A549 (cell line): ENCODE results near the gene FUT8. TPM values are rescaled to one million over a fixed set of nuclear protein-coding genes. Genes with fewer than 3 reads are reported as not detected.

Experiments used
- ATAC-seq, 2 experiments: fragments of 200-7000 bp in 1 of 2; fragments of >200 bp in 1 of 2; cut with Nextera tagmentation in 1 of 2; cut with Tn5 transposase in 1 of 2; 3 replicates each; pipeline versions ENCODE4 v1.8.0 to v1.9.1; 2018 to 2020; ENCODE audit warnings: mild to moderate bottlenecking in 1 of 2, moderate library complexity in 1 of 2
- CTCF ChIA-PET: fragments of 300-600 bp; sonication (Branson Sonifier 250); formaldehyde crosslinking; extraction: SDS; loops from one replicate; lab custom pipeline; 2021; ENCODE audit warnings: antibody characterized with exemption, inconsistent platforms; lab: Yijun Ruan, JAX
- POLR2A ChIA-PET: fragments of 350-600 bp; formaldehyde crosslinking; extraction: SDS; loops from one replicate; lab custom pipeline; 2021; ENCODE audit warnings: antibody characterized with exemption, inconsistent platforms; lab: Yijun Ruan, JAX
- DNase-seq, 2 experiments: peaks; one replicate each; pipeline versions ENCODE4 v3.0.0 to v3.0.0-alpha.2; 2011 to 2016; ENCODE audit warnings: low read depth in 1 of 2, low spot score in 1 of 2
- FAIRE-seq: peaks from 2 replicates; lab custom pipeline; 2011; peaks lifted over from hg19 to GRCh38; lab: Jason Lieb, UNC
- H3K27ac ChIP-seq, 2 experiments: fragments of >200 bp; sonication (Bioruptor Twin); formaldehyde crosslinking; 3 replicates each; pipeline ENCODE4 v1.5.1; 2016 to 2017
- H3K4me1 ChIP-seq: fragments of >200 bp; sonication (Bioruptor Twin); formaldehyde crosslinking; 3 replicates; pipeline ENCODE4 v1.6.1; 2016
- H3K4me2 ChIP-seq: fragments of >200 bp; sonication (Bioruptor Twin); formaldehyde crosslinking; 3 replicates; pipeline ENCODE4 v1.6.1; 2016
- H3K4me3 ChIP-seq: fragments of >200 bp; sonication (Bioruptor Twin); formaldehyde crosslinking; 3 replicates; pipeline ENCODE4 v1.5.1; 2016
- H3K9me3 ChIP-seq: fragments of >200 bp; sonication (Bioruptor Twin); formaldehyde crosslinking; 3 replicates; pipeline ENCODE4 v1.6.1; 2016
- ATOH8 ChIP-seq: fragments of 250-450 bp; sonication (Bioruptor Pico); IDR thresholded peaks from 2 replicates; pipeline ENCODE4 v1.5.0; 2020; ENCODE audit warnings: low read depth, mild to moderate bottlenecking, moderate library complexity
- BHLHE40 ChIP-seq: IDR thresholded peaks from 2 replicates; pipeline ENCODE4 v1.6.1; 2012; ENCODE audit warnings: low read depth, low read length, inconsistent platforms
- CBX8 ChIP-seq: fragments of 200-600 bp; sonication (generic); IDR thresholded peaks from 2 replicates; pipeline ENCODE4 v1.6.1; 2016
- CEBPB ChIP-seq, 2 experiments: fragments of >200 bp in 1 of 2; sonication (Bioruptor Twin) in 1 of 2; formaldehyde crosslinking in 1 of 2; IDR thresholded peaks; 2 replicates each; pipeline ENCODE4 v1.6.1; 2012 to 2016
- CTCF ChIP-seq: fragments of >200 bp; sonication (Bioruptor Twin); formaldehyde crosslinking; IDR thresholded peaks from 3 replicates; pipeline ENCODE4 v1.5.1; 2016
- E2F6 ChIP-seq: IDR thresholded peaks from 2 replicates; pipeline ENCODE4 v1.6.1; 2012; ENCODE audit warnings: low read depth, borderline replicate concordance
- EHMT2 ChIP-seq: fragments of 200-600 bp; sonication (generic); IDR thresholded peaks from 2 replicates; pipeline ENCODE4 v1.6.1; 2016; ENCODE audit warnings: antibody characterized with exemption, low read depth, mild to moderate bottlenecking, moderate library complexity
- ELK1 ChIP-seq: fragments of 150-350 bp; IDR thresholded peaks from 2 replicates; pipeline ENCODE4 v1.6.1; 2014; ENCODE audit warnings: low read depth, mild to moderate bottlenecking, low read length
- HMGXB4 ChIP-seq: fragments of 250-450 bp; sonication (Bioruptor Pico); IDR thresholded peaks from 2 replicates; pipeline ENCODE4 v1.5.0; 2021; ENCODE audit warnings: mild to moderate bottlenecking, moderate library complexity, borderline replicate concordance
- HOXA7 ChIP-seq: fragments of 250-450 bp; sonication (Bioruptor Pico); IDR thresholded peaks from 2 replicates; pipeline ENCODE4 v1.5.0; 2020; ENCODE audit warnings: mild to moderate bottlenecking, moderate library complexity
- HOXB5 ChIP-seq: fragments of 250-450 bp; sonication (Bioruptor Pico); IDR thresholded peaks from 2 replicates; pipeline ENCODE4 v1.5.0; 2020; ENCODE audit warnings: mild to moderate bottlenecking, moderate library complexity
- MAFK ChIP-seq: fragments of 450-650 bp; IDR thresholded peaks from 2 replicates; pipeline ENCODE4 v1.6.1; 2014; ENCODE audit not compliant: partially characterized antibody
- MAX ChIP-seq: IDR thresholded peaks from 2 replicates; pipeline ENCODE4 v1.6.1; 2012
- MYC ChIP-seq: IDR thresholded peaks from 2 replicates; pipeline ENCODE4 v1.6.1; 2012; ENCODE audit warnings: mild to moderate bottlenecking, inconsistent platforms, low read length, improper control_type of control experiment, borderline replicate concordance
- NFE2L2 ChIP-seq: fragments of 150-350 bp; conservative IDR thresholded peaks from 2 replicates; pipeline ENCODE4 v1.6.1; 2014; ENCODE audit warnings: low read length
- PHF8 ChIP-seq: fragments of 200-600 bp; sonication (generic); IDR thresholded peaks from 2 replicates; pipeline ENCODE4 v1.6.1; 2016; ENCODE audit warnings: low read depth, mild to moderate bottlenecking, antibody characterized with exemption, moderate library complexity, borderline replicate concordance
- RCOR1 ChIP-seq: fragments of 150-350 bp; IDR thresholded peaks from 2 replicates; pipeline ENCODE4 v1.6.1; 2014; ENCODE audit warnings: antibody characterized with exemption, low read length, low read depth
- RFX5 ChIP-seq: fragments of 450-650 bp; IDR thresholded peaks from 2 replicates; pipeline ENCODE4 v1.7.1; 2014; ENCODE audit warnings: antibody characterized with exemption, mild to moderate bottlenecking, moderate library complexity
- SMC3 ChIP-seq: fragments of >200 bp; sonication (Bioruptor Twin); formaldehyde crosslinking; IDR thresholded peaks from 3 replicates; pipeline ENCODE4 v1.6.1; 2018; ENCODE audit warnings: inconsistent platforms
- TFCP2L1 ChIP-seq: fragments of 250-450 bp; sonication (Bioruptor Pico); IDR thresholded peaks from 2 replicates; pipeline ENCODE4 v1.5.0; 2021; ENCODE audit warnings: mild to moderate bottlenecking
- TP53 ChIP-seq: fragments of 250-450 bp; sonication (Bioruptor Pico); IDR thresholded peaks from 2 replicates; pipeline ENCODE4 v1.5.0; 2021; ENCODE audit warnings: mild to moderate bottlenecking, moderate library complexity
- USF2 ChIP-seq: fragments of 450-650 bp; IDR thresholded peaks from 2 replicates; pipeline ENCODE4 v1.6.1; 2014; ENCODE audit warnings: antibody characterized with exemption
- ZC3H11A ChIP-seq: fragments of 450-650 bp; IDR thresholded peaks from 2 replicates; pipeline ENCODE4 v1.6.1; 2014; ENCODE audit warnings: antibody characterized with exemption, mild to moderate bottlenecking
- ZNF302 ChIP-seq: fragments of 250-450 bp; sonication (Bioruptor Pico); IDR thresholded peaks from 2 replicates; pipeline ENCODE4 v1.9.0; 2021; ENCODE audit warnings: inconsistent platforms, mild to moderate bottlenecking, moderate library complexity
- ZSCAN20 ChIP-seq: fragments of 250-450 bp; sonication (Bioruptor Pico); IDR thresholded peaks from 2 replicates; pipeline ENCODE4 v1.8.0; 2022; ENCODE audit warnings: mild to moderate bottlenecking, moderate library complexity
- WGBS: methylation state at CpG from one replicate; pipeline ENCODE4 v1.1.6; 2017; ENCODE audit errors: missing lambda C conversion rate; 5-methylcytosine and 5-hydroxymethylcytosine counted together
- polyA plus RNA-seq, 4 experiments: library from polyadenylated mRNA; depleted of rRNA in 3 of 4; stranded (reverse); fragments of >200 nt; fragmentation: RNase III in 1 of 4; extraction: RNeasy Plus Mini Kit Qiagen cat#74134 plus additional on column Dnase treatment in 1 of 4; gene quantifications; 2 replicates in 3 of 4; 3 replicates in 1 of 4; pipeline ENCODE4 v1.2.3, GENCODE V29; 2011 to 2017

The FUT8 gene
- polyA plus RNA-seq, 2 of the 4 experiments (the other 2 are of a cell fraction), result 20.3 to 22.9 TPM

GRCh38 chr14:65461730-65462129 lies 49.2 kb downstream of the FUT8 start:
- WGBS, result 91% methylated on average over 2 of the region's 2 CpGs
- H3K4me1 ChIP-seq, result no peaks in the 10 kb centered on the region
- FAIRE-seq, result no peak
- DNase-seq, result no peak
- no peak for ATAC-seq
- no peaks in the 10 kb centered on the region for H3K9me3 ChIP-seq
- no peak for TF ChIP-seq RFX5
- no peak for TF ChIP-seq ZC3H11A
- TF ChIP-seq TP53 (CRISPR knock-in tag), result no peak
- no peak overlapping the region for H3K4me3 ChIP-seq
- H3K27ac ChIP-seq, result no peak overlapping the region
- ChIA-PET CTCF (interaction anchor here (1.8 kb wide), 1 partner anchor 24 kb away, joined by 4 read pairs; no protein-coding TSS in a partner anchor), POLR2A (no interaction called here)
- H3K4me2 ChIP-seq, result no peak overlapping the region

- no peak overlapping the region for H3K27ac ChIP-seq
- FAIRE-seq (no peak), ATAC-seq (no peak), DNase-seq (no peak)
- no peak for TF ChIP-seq RFX5
- TF ChIP-seq MYC, result no peak
- no peak for TF ChIP-seq HOXA7 (CRISPR knock-in tag)
- TF ChIP-seq NFE2L2, result no peak
- TF ChIP-seq HMGXB4 (CRISPR knock-in tag), result no peak
- no peak for TF ChIP-seq E2F6
- TF ChIP-seq SMC3, result no peak
- no peak for TF ChIP-seq CEBPB (IDR thresholded peaks at IDR 0.05)
- TF ChIP-seq HOXB5 (CRISPR knock-in tag), result no peak
- TF ChIP-seq ZSCAN20 (CRISPR knock-in tag), result no peak
- TF ChIP-seq RCOR1, result no peak
- TF ChIP-seq TFCP2L1 (CRISPR knock-in tag), result no peak
- no peaks in the 10 kb centered on the region for H3K9me3 ChIP-seq
- ChIA-PET CTCF (no interaction called here), POLR2A (no interaction called here)
- no peak overlapping the region for H3K4me3 ChIP-seq
- no peak overlapping the region for H3K4me2 ChIP-seq
- WGBS, result 57% methylated on average over 3 of the region's 3 CpGs
- no peaks in the 10 kb centered on the region for H3K4me1 ChIP-seq
Measured at GRCh38 chr14:65462411-65462810, 49.9 kb downstream of the FUT8 start.

- WGBS, result 84% methylated on average over 1 of the region's 1 CpG
- Histone ChIP-seq H3K4me2 (no peak overlapping the region), H3K9me3 (no peaks in the 10 kb centered on the region), H3K4me3 (no peak overlapping the region), H3K27ac (no peak overlapping the region), H3K4me1 (no peaks in the 10 kb centered on the region)
- FAIRE-seq, result no peak
- DNase-seq, result no peak
- ChIA-PET POLR2A (no interaction called here), CTCF (no interaction called here)
- no peak for ATAC-seq
- TF ChIP-seq CBX8, result no peak
- no peak for TF ChIP-seq ELK1
- TF ChIP-seq ZC3H11A, result no peak
- no peak for TF ChIP-seq EHMT2
- no peak for TF ChIP-seq USF2
- TF ChIP-seq ZSCAN20 (CRISPR knock-in tag), result no peak
- no peak for TF ChIP-seq MAFK
- TF ChIP-seq NFE2L2, result no peak
- TF ChIP-seq MAX, result no peak
- no peak for TF ChIP-seq ZNF302 (CRISPR knock-in tag)
- TF ChIP-seq PHF8, result no peak
- no peak for TF ChIP-seq BHLHE40
- no peak for TF ChIP-seq ATOH8 (CRISPR knock-in tag)
- no peak for TF ChIP-seq CTCF
Measured at GRCh38 chr14:65465584-65465983, 53.1 kb downstream of the FUT8 start.
